ENCODE results near the gene NBAS.
A peak's percentile ranks its signal among the peaks of the same experiment; 100 is the strongest.

NBAS gene

GRCh38 chr2:15561574-15562344, 625 bp upstream of the NBAS start:
- no peaks in the 10 kb centered on the region for H3K36me3 ChIP-seq (ENCODE audit: insufficient read depth, low read length)
- H3K4me3 ChIP-seq (ENCODE audit: low read length) = peak overlapping the region; percentile 65
- H3K4me1 ChIP-seq (ENCODE audit: insufficient read depth, low read length) = peaks cover 20% of the 10 kb centered on the region
- H3K9me3 ChIP-seq (ENCODE audit: low read length) = no peaks in the 10 kb centered on the region
- H3K27me3 ChIP-seq (ENCODE audit: insufficient read depth, low read length) = no peaks in the 10 kb centered on the region
- peak overlapping the region; percentile 75 for H2AFZ ChIP-seq (ENCODE audit: low read depth, low read length)

GRCh38 chr2:15560140-15560987, 770 bp downstream of the NBAS start:
- Histone ChIP-seq H3K27me3 (ENCODE audit: insufficient read depth, low read length) (no peaks in the 10 kb centered on the region), H3K9me3 (ENCODE audit: low read length) (no peaks in the 10 kb centered on the region), H3K4me3 (ENCODE audit: low read length) (peak overlapping the region; percentile 65), H3K4me1 (ENCODE audit: insufficient read depth, low read length) (peaks cover 20% of the 10 kb centered on the region), H2AFZ (ENCODE audit: low read depth, low read length) (peak overlapping the region; percentile 75), H3K36me3 (ENCODE audit: insufficient read depth, low read length) (peaks cover 5% of the 10 kb centered on the region)

GRCh38 chr2:15559379-15560139, 1.6 kb downstream of the NBAS start:
- Histone ChIP-seq H2AFZ (ENCODE audit: low read depth, low read length) (no peak overlapping the region), H3K9me3 (ENCODE audit: low read length) (no peaks in the 10 kb centered on the region), H3K27me3 (ENCODE audit: insufficient read depth, low read length) (no peaks in the 10 kb centered on the region), H3K4me1 (ENCODE audit: insufficient read depth, low read length) (peaks cover 20% of the 10 kb centered on the region), H3K4me3 (ENCODE audit: low read length) (peak overlapping the region; percentile 65), H3K36me3 (ENCODE audit: insufficient read depth, low read length) (peaks cover 6% of the 10 kb centered on the region)

GRCh38 chr2:15557887-15558311, 3.2 kb downstream of the NBAS start:
- H3K27me3 ChIP-seq (ENCODE audit: insufficient read depth, low read length) = no peaks in the 10 kb centered on the region
- peaks cover 16% of the 10 kb centered on the region for H3K36me3 ChIP-seq (ENCODE audit: insufficient read depth, low read length)
- H3K9me3 ChIP-seq (ENCODE audit: low read length) = no peaks in the 10 kb centered on the region
- H2AFZ ChIP-seq (ENCODE audit: low read depth, low read length) = no peak overlapping the region
- no peak overlapping the region for H3K4me3 ChIP-seq (ENCODE audit: low read length)
- H3K4me1 ChIP-seq (ENCODE audit: insufficient read depth, low read length) = peaks cover 16% of the 10 kb centered on the region

DNA sequence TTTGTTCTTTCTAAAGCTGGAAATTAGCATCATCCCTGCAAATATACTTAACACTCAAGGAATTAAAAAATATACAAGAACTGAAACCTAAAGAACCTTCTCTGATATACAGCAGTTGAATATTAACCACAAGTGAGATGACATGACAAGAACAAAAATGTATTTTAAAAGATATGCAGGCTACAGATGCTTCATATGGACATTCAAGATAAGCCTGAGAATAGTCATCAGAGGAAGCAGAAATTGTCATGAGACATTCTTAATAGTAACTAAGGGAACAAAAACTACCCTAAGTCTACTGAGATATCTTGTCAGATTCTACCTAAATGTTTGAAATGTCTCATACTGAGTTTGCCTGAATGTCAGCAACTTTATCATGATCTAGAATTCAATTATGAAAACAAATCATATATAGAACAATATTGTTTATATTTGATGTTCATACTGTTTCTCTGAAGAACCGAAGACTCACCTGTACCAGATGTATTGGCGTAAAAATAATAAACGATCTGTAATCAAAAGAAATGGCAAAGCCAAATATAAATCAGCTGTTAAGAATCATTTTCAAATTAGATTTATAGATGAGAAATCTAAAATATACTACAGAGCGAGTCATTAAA, 4.7 kb downstream of the NBAS start:
- H3K4me3 ChIP-seq (ENCODE audit: low read length) = no peak overlapping the region
- no peaks in the 10 kb centered on the region for H3K27me3 ChIP-seq (ENCODE audit: insufficient read depth, low read length)
- H2AFZ ChIP-seq (ENCODE audit: low read depth, low read length) = no peak overlapping the region
- no peaks in the 10 kb centered on the region for H3K9me3 ChIP-seq (ENCODE audit: low read length)
- H3K36me3 ChIP-seq (ENCODE audit: insufficient read depth, low read length) = peaks cover 20% of the 10 kb centered on the region
- peaks cover 7% of the 10 kb centered on the region for H3K4me1 ChIP-seq (ENCODE audit: insufficient read depth, low read length)

- Histone ChIP-seq H3K36me3 (ENCODE audit: insufficient read depth, low read length) (peaks cover 20% of the 10 kb centered on the region), H3K9me3 (ENCODE audit: low read length) (no peaks in the 10 kb centered on the region), H3K4me3 (ENCODE audit: low read length) (no peak overlapping the region), H2AFZ (ENCODE audit: low read depth, low read length) (no peak overlapping the region), H3K27me3 (ENCODE audit: insufficient read depth, low read length) (no peaks in the 10 kb centered on the region), H3K4me1 (ENCODE audit: insufficient read depth, low read length) (peaks cover 7% of the 10 kb centered on the region)
Observed at GRCh38 chr2:15555760-15556193, 5.4 kb downstream of the NBAS start.

- H3K9me3 ChIP-seq (ENCODE audit: low read length) = no peaks in the 10 kb centered on the region
- no peak overlapping the region for H3K4me3 ChIP-seq (ENCODE audit: low read length)
- peaks cover 5% of the 10 kb centered on the region for H3K4me1 ChIP-seq (ENCODE audit: insufficient read depth, low read length)
- H3K27me3 ChIP-seq (ENCODE audit: insufficient read depth, low read length) = no peaks in the 10 kb centered on the region
- no peak overlapping the region for H2AFZ ChIP-seq (ENCODE audit: low read depth, low read length)
- peaks cover 23% of the 10 kb centered on the region for H3K36me3 ChIP-seq (ENCODE audit: insufficient read depth, low read length)
Observed at GRCh38 chr2:15554525-15555218, 6.5 kb downstream of the NBAS start.

DNA sequence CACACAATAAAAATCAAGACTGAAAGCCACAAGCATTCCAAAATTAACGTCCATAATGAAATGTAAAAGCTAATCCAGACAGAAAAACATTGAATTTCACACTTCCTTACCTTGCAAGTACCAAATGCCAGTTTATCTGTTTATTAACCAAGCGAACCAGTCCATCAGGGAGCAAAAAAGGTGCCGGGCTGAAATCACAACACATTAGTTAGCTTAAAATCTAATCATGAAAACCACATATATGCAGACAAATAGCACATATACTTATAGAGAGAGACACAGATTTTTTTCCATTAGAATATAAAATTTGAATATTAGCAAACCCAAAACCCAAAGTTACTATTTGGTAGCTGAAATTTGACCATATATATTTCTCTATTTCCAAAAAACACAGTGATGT, 7.2 kb downstream of the NBAS start:
- Histone ChIP-seq H3K9me3 (ENCODE audit: low read length) (no peaks in the 10 kb centered on the region), H3K27me3 (ENCODE audit: insufficient read depth, low read length) (no peaks in the 10 kb centered on the region), H2AFZ (ENCODE audit: low read depth, low read length) (no peak overlapping the region), H3K36me3 (ENCODE audit: insufficient read depth, low read length) (peaks cover 30% of the 10 kb centered on the region), H3K4me3 (ENCODE audit: low read length) (no peak overlapping the region), H3K4me1 (ENCODE audit: insufficient read depth, low read length) (no peaks in the 10 kb centered on the region)

- peaks cover 34% of the 10 kb centered on the region for H3K36me3 ChIP-seq (ENCODE audit: insufficient read depth, low read length)
- H3K4me1 ChIP-seq (ENCODE audit: insufficient read depth, low read length) = no peaks in the 10 kb centered on the region
- no peaks in the 10 kb centered on the region for H3K27me3 ChIP-seq (ENCODE audit: insufficient read depth, low read length)
- no peak overlapping the region for H2AFZ ChIP-seq (ENCODE audit: low read depth, low read length)
- no peaks in the 10 kb centered on the region for H3K9me3 ChIP-seq (ENCODE audit: low read length)
- no peak overlapping the region for H3K4me3 ChIP-seq (ENCODE audit: low read length)
Observed at GRCh38 chr2:15553519-15553918, 7.6 kb downstream of the NBAS start.

DNA sequence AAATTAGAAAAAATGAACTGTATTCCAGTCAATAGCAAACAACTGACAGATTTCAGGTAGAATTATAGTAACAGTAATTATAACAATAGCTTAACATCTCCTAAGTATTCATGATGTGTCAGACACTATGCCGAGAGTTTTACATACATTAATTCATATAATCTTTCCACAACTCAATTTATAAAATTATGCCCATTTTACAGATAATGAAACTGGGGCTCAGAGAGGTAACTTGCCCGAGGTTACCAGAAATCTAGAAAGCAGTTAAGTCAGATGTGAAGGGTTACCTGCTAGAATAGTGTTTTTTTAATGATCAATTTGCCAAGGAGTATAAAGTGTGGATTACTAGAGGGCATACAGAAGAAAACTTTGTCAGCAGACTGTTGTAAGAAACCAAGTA, 12.2 kb downstream of the NBAS start:
- Histone ChIP-seq H3K4me3 (ENCODE audit: low read length) (no peak overlapping the region), H3K36me3 (ENCODE audit: insufficient read depth, low read length) (peaks cover 25% of the 10 kb centered on the region), H3K9me3 (ENCODE audit: low read length) (peaks cover 5% of the 10 kb centered on the region), H2AFZ (ENCODE audit: low read depth, low read length) (no peak overlapping the region), H3K4me1 (ENCODE audit: insufficient read depth, low read length) (no peaks in the 10 kb centered on the region), H3K27me3 (ENCODE audit: insufficient read depth, low read length) (no peaks in the 10 kb centered on the region)

GRCh38 chr2:15547115-15547876, 13.8 kb downstream of the NBAS start:
- peaks cover 19% of the 10 kb centered on the region for H3K36me3 ChIP-seq (ENCODE audit: insufficient read depth, low read length)
- no peak overlapping the region for H2AFZ ChIP-seq (ENCODE audit: low read depth, low read length)
- no peak overlapping the region for H3K4me3 ChIP-seq (ENCODE audit: low read length)
- H3K9me3 ChIP-seq (ENCODE audit: low read length) = peaks cover 5% of the 10 kb centered on the region
- H3K27me3 ChIP-seq (ENCODE audit: insufficient read depth, low read length) = no peaks in the 10 kb centered on the region
- H3K4me1 ChIP-seq (ENCODE audit: insufficient read depth, low read length) = no peaks in the 10 kb centered on the region
